Osteocyte (in vitro differentiated cells): ENCODE data around the gene BNC2. TPM values are rescaled to one million over a fixed set of nuclear protein-coding genes. Genes with fewer than 3 reads are reported as not detected.

Experiments used
- DNase-seq: peaks from one replicate; pipeline ENCODE4 v3.0.0; 2021; ENCODE audit warnings: mixed read lengths; ENCODE audit not compliant: unreplicated experiment; ENCODE audit errors: extremely low spot score
- H3K27ac Mint-ChIP-seq: one replicate; pipeline ENCODE4 v1.8.0; 2021; ENCODE audit warnings: mild to moderate bottlenecking, mixed read lengths; ENCODE audit not compliant: unreplicated experiment
- H3K27me3 Mint-ChIP-seq: one replicate; pipeline ENCODE4 v1.8.0; 2021; ENCODE audit warnings: mixed read lengths; ENCODE audit not compliant: unreplicated experiment
- H3K36me3 Mint-ChIP-seq: one replicate; pipeline ENCODE4 v1.8.0; 2021; ENCODE audit warnings: mixed read lengths; ENCODE audit not compliant: unreplicated experiment
- H3K4me1 Mint-ChIP-seq: one replicate; pipeline ENCODE4 v1.8.0; 2021; ENCODE audit warnings: mixed read lengths; ENCODE audit not compliant: unreplicated experiment
- H3K4me3 Mint-ChIP-seq: one replicate; pipeline ENCODE4 v1.8.0; 2021; ENCODE audit warnings: mild to moderate bottlenecking, moderate library complexity, mixed read lengths; ENCODE audit not compliant: unreplicated experiment
- H3K9me3 Mint-ChIP-seq: one replicate; pipeline ENCODE4 v1.8.0; 2021; ENCODE audit warnings: mixed read lengths; ENCODE audit not compliant: unreplicated experiment
- total RNA-seq: library from RNA; stranded (reverse); gene quantifications from 2 replicates; pipeline ENCODE4 v1.2.1, GENCODE V29; 2021
- TF ChIP-seq, protein P1 (sequence below): fragments of 200-600 bp; sonication (generic); IDR thresholded peaks from 2 replicates; pipeline ENCODE4 v1.5.0; 2021; ENCODE audit warnings: antibody characterized with exemption, mild to moderate bottlenecking, moderate library complexity

Gene BNC2
- total RNA-seq, 1 donor from 2014 or later = 66.5 TPM

DNA sequence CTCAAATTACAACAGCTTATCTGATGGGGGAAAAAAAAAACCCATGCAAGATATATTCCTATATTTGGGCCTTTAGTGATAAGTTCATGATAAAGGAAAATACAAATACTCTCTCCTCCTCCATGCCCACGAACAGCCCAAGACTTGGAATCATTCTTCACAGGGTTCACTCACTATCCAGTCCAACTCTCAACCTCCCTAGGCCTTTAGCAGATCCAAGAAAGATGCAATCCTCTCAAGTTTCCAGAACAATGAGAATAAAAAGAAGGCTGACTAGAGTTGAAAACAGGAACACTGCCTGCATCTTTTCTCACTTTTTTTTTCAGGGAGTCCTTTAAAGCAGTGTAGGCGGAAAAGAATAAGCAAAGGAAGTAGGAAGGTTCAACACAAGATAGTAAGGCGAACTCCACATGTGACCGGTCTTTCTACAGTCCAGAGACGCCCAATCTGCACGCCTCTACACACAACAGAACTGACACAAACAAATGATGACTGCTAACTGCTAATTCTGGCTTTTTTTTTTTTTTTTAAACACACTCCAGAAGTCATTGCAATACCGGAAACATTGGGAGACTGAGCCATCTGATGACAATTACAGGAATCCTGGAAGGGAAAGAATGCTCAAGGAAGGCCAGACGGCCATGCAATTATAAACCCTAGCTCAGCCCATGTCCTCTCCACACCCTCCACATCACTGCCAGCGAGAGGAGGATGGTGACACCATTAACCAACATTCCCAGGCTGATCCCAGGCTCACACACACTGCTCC, 75.4 kb downstream of the BNC2 start:
- peaks cover 7% of the 10 kb centered on the region for H3K36me3 Mint-ChIP-seq
- H3K27me3 Mint-ChIP-seq = no peaks in the 10 kb centered on the region
- no peak overlapping the region for H3K4me3 Mint-ChIP-seq
- peaks cover 39% of the 10 kb centered on the region for H3K4me1 Mint-ChIP-seq
- DNase-seq = no peak
- TF ChIP-seq, protein P1, sequence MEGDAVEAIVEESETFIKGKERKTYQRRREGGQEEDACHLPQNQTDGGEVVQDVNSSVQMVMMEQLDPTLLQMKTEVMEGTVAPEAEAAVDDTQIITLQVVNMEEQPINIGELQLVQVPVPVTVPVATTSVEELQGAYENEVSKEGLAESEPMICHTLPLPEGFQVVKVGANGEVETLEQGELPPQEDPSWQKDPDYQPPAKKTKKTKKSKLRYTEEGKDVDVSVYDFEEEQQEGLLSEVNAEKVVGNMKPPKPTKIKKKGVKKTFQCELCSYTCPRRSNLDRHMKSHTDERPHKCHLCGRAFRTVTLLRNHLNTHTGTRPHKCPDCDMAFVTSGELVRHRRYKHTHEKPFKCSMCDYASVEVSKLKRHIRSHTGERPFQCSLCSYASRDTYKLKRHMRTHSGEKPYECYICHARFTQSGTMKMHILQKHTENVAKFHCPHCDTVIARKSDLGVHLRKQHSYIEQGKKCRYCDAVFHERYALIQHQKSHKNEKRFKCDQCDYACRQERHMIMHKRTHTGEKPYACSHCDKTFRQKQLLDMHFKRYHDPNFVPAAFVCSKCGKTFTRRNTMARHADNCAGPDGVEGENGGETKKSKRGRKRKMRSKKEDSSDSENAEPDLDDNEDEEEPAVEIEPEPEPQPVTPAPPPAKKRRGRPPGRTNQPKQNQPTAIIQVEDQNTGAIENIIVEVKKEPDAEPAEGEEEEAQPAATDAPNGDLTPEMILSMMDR = no peak
- no peaks in the 10 kb centered on the region for H3K9me3 Mint-ChIP-seq
- H3K27ac Mint-ChIP-seq = peak overlapping the region; percentile 72

DNA sequence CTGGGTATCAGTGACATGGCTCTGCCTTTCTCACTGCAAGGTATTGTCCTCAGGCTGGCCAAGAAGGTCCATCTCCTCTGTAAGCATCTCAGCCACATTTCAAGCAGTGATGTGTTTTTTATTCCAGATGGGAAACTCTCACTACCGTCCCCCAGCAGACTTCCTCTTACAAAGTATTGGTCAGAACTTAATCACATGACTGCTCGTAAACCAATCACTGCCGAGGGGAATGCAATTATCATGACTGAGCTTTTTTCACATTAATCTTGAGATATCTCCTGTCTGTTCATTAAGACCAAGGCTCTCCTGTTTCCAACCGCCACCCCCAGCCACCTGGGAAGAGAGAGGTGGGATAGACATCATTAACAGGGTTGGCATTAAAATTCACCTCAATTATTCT, 76.4 kb downstream of the BNC2 start:
- H3K27ac Mint-ChIP-seq = no peak overlapping the region
- no peaks in the 10 kb centered on the region for H3K27me3 Mint-ChIP-seq
- TF ChIP-seq, protein P1 = no peak
- peaks cover 36% of the 10 kb centered on the region for H3K4me1 Mint-ChIP-seq
- no peaks in the 10 kb centered on the region for H3K9me3 Mint-ChIP-seq
- no peak for DNase-seq
- no peak overlapping the region for H3K4me3 Mint-ChIP-seq
- peaks cover 7% of the 10 kb centered on the region for H3K36me3 Mint-ChIP-seq

DNA sequence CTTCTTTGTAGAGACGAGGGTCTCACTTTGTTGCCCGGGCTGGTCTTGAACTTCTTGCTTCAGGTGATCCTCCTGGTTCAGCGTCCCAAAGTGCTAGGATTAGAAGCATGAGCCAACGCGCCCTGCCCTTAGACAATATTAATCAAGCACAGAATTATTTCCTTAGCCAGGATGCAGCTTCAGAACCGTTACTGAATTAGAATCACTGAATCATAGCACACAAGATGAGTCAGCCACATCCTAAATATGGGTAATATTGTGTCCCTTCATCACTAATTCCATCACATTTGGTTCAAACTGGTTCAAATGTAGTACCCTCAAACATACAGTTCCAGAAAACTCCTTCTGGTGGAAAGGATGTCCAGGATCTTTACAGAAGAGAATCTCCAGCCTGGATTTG, 82.7 kb downstream of the BNC2 start:
- H3K27me3 Mint-ChIP-seq = no peaks in the 10 kb centered on the region
- H3K4me3 Mint-ChIP-seq = no peak overlapping the region
- DNase-seq = no peak
- H3K36me3 Mint-ChIP-seq = peaks cover 16% of the 10 kb centered on the region
- H3K9me3 Mint-ChIP-seq = peaks cover 4% of the 10 kb centered on the region
- peaks cover 26% of the 10 kb centered on the region for H3K4me1 Mint-ChIP-seq
- no peak overlapping the region for H3K27ac Mint-ChIP-seq
- TF ChIP-seq, protein P1 = no peak

DNA sequence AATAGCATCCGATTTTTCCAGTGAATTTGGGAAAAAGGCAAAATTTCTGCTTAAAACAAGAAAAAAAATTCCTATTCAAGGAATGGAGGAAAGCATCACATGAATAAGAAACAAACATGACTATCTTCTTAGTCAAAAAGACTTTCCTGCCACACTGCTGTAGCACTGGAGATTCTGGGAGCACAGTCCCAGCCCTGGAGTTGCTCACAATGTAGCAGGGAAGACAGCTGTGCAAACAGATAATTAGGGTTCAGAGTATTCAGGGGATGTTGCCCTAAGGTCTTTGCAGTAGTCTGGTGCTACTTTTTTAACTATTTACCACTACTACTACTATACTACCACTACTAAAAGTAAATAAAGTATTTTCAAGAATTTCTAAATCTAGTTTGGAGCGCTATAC, 86.5 kb downstream of the BNC2 start:
- no peak for DNase-seq
- Mint-ChIP-seq H3K27ac (no peak overlapping the region), H3K9me3 (peaks cover 4% of the 10 kb centered on the region), H3K27me3 (no peaks in the 10 kb centered on the region), H3K36me3 (peaks cover 20% of the 10 kb centered on the region), H3K4me3 (no peak overlapping the region), H3K4me1 (peaks cover 22% of the 10 kb centered on the region)
- TF ChIP-seq, protein P1 = no peak

DNA sequence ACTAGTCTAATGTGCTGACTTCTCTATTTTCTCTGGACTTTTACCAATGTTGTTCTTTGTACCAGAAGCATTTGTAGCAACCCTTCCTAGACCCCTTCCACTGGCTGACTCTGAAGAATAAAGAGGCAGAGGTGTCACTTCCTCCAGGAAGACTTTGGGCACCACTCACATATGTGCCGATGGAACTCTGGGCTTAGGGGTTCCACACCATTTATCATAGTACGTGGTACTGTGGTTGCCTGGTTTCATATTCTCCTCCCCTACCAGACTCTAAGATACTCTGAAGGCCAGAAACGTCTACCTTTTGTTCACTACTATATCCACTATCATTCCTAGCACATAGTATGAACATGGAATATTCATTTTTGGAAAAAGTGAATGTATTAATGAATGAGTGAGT, 88.0 kb downstream of the BNC2 start:
- H3K27ac Mint-ChIP-seq = no peak overlapping the region
- no peaks in the 10 kb centered on the region for H3K27me3 Mint-ChIP-seq
- no peaks in the 10 kb centered on the region for H3K9me3 Mint-ChIP-seq
- peaks cover 25% of the 10 kb centered on the region for H3K4me1 Mint-ChIP-seq
- H3K36me3 Mint-ChIP-seq = peaks cover 17% of the 10 kb centered on the region
- DNase-seq = no peak
- TF ChIP-seq, protein P1 = no peak
- H3K4me3 Mint-ChIP-seq = no peak overlapping the region
